HEK293T (cell line): Measurements from ENCODE around the gene NUSAP1.

Experiments used
- ELF4 ChIP-seq: fragments of 450-650 bp; IDR thresholded peaks from 2 replicates; pipeline ENCODE4 v1.6.1; 2017; ENCODE audit warnings: antibody characterized with exemption
- FOXA1 ChIP-seq: fragments of 450-650 bp; IDR thresholded peaks from 2 replicates; pipeline ENCODE4 v1.6.1; 2016; ENCODE audit warnings: mild to moderate bottlenecking
- FOXK2 ChIP-seq: fragments of 450-650 bp; IDR thresholded peaks from 2 replicates; pipeline ENCODE4 v1.6.1; 2016; ENCODE audit warnings: mild to moderate bottlenecking
- HDGF ChIP-seq: fragments of 450-650 bp; IDR thresholded peaks from 2 replicates; pipeline ENCODE4 v1.6.1; 2017; ENCODE audit warnings: antibody characterized with exemption, borderline replicate concordance
- NFRKB ChIP-seq: fragments of 450-650 bp; IDR thresholded peaks from 2 replicates; pipeline ENCODE4 v1.6.1; 2016; ENCODE audit warnings: mild to moderate bottlenecking, moderate library complexity
- SP1 ChIP-seq: fragments of 450-650 bp; IDR thresholded peaks from 2 replicates; pipeline ENCODE4 v1.6.1; 2017
- SUZ12 ChIP-seq: fragments of 450-650 bp; IDR thresholded peaks from 2 replicates; pipeline ENCODE4 v1.6.1; 2016; ENCODE audit warnings: mild to moderate bottlenecking
- TARDBP ChIP-seq: fragments of 450-650 bp; IDR thresholded peaks from 2 replicates; pipeline ENCODE4 v1.6.1; 2016

GRCh38 chr15:41341519-41341918 is 8.8 kb downstream of the NUSAP1 start:
- TF ChIP-seq SP1: no peak
- TF ChIP-seq FOXA1: no peak
- no peak for TF ChIP-seq ELF4
- TF ChIP-seq FOXK2: no peak
- no peak for TF ChIP-seq NFRKB
- TF ChIP-seq SUZ12: no peak
- no peak for TF ChIP-seq HDGF
- no peak for TF ChIP-seq TARDBP
